Activated naive CD4-positive, alpha-beta T cell treated with anti-CD3 and anti-CD28 coated beads, Interleukin-2, amount 50 U/mL, for 24 hours (primary cell): Measurements from ENCODE around the gene ESRRA.
"Not testable (repeated sequence)": the region's sequence is repeated elsewhere in the genome, so short reads cannot be mapped to it uniquely, and the experiment has no call there.

Source experiments
- H3K27ac Mint-ChIP-seq: one replicate; pipeline ENCODE4 v1.8.0; 2021; ENCODE audit warnings: mild to moderate bottlenecking, mixed read lengths
- H3K27me3 Mint-ChIP-seq: one replicate; pipeline ENCODE4 v1.8.0; 2021; ENCODE audit warnings: mixed read lengths
- H3K36me3 Mint-ChIP-seq: one replicate; pipeline ENCODE4 v1.8.0; 2021; ENCODE audit warnings: mixed read lengths
- H3K4me1 Mint-ChIP-seq: one replicate; pipeline ENCODE4 v1.8.0; 2021; ENCODE audit warnings: mixed read lengths
- H3K4me3 Mint-ChIP-seq: one replicate; pipeline ENCODE4 v1.8.0; 2021; ENCODE audit warnings: mild to moderate bottlenecking, mixed read lengths
- H3K9me3 Mint-ChIP-seq: one replicate; pipeline ENCODE4 v1.8.0; 2021; ENCODE audit warnings: mixed read lengths

Gene ESRRA

DNA sequence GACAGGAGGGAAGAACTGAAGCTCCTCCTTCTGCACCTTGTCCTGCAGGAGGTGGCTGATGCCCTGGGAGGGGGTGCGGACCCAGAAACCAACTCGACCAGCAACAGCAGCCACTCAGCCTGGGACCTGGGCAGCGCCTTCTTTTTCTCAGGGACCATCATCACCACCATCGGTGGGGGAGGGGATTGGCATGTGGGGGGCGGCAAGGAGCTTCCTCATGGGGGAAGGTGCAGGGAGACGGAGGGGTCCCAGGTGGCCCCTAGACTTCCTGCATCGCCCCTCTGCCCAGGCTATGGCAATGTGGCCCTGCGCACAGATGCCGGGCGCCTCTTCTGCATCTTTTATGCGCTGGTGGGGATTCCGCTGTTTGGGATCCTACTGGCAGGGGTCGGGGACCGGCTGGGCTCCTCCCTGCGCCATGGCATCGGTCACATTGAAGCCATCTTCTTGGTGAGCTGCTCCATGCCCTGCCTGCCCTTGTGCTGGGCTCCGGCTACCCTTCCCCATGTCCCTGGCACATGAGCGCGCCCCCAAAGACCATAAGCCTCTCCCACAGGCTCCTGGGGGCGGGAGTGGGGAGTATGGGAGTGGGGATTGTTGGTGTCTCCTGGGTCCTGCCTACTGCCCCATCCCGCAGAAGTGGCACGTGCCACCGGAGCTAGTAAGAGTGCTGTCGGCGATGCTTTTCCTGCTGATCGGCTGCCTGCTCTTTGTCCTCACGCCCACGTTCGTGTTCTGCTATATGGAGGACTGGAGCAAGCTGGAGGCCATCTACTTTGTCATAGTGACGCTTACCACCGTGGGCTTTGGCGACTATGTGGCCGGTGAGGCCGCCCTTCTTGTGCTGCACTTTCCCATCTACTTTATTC is 8.3 kb upstream of the ESRRA start:
- H3K27me3 Mint-ChIP-seq: peaks cover 43% of the 10 kb centered on the region
- H3K27ac Mint-ChIP-seq: no peak overlapping the region

GRCh38 chr11:64297699-64298358 is 7.5 kb upstream of the ESRRA start:
- H3K4me3 Mint-ChIP-seq: no peak overlapping the region

More for the DNA sequence above, 8.3 kb upstream of the ESRRA start:
- Mint-ChIP-seq H3K9me3 (no peaks in the 10 kb centered on the region), H3K4me1 (peaks cover 17% of the 10 kb centered on the region), H3K36me3 (no peaks in the 10 kb centered on the region), H3K4me3 (no peak overlapping the region)

GRCh38 chr11:64298966-64299846 is 6.1 kb upstream of the ESRRA start:
- no peak overlapping the region for H3K27ac Mint-ChIP-seq
- H3K27me3 Mint-ChIP-seq: peaks cover 33% of the 10 kb centered on the region
- H3K9me3 Mint-ChIP-seq: no peaks in the 10 kb centered on the region
- no peaks in the 10 kb centered on the region for H3K36me3 Mint-ChIP-seq
- H3K4me1 Mint-ChIP-seq: peaks cover 21% of the 10 kb centered on the region
- peak overlapping the region; percentile 31 for H3K4me3 Mint-ChIP-seq

More at GRCh38 chr11:64297699-64298358, 7.5 kb upstream of the ESRRA start:
- H3K4me1 Mint-ChIP-seq: peaks cover 17% of the 10 kb centered on the region
- no peaks in the 10 kb centered on the region for H3K36me3 Mint-ChIP-seq
- H3K27ac Mint-ChIP-seq: no peak overlapping the region
- peaks cover 41% of the 10 kb centered on the region for H3K27me3 Mint-ChIP-seq
- no peaks in the 10 kb centered on the region for H3K9me3 Mint-ChIP-seq

GRCh38 chr11:64299847-64300648 is 5.3 kb upstream of the ESRRA start, which contains the start of gene CATSPERZ:
CATSPERZ (plus strand) TSS chr11:64300358; CDS start chr11:64300411, 53 bp downstream.
- H3K9me3 Mint-ChIP-seq: no peaks in the 10 kb centered on the region
- H3K27ac Mint-ChIP-seq: no peak within 1 kb of the TSS
- peaks cover 24% of the 10 kb centered on the region for H3K4me1 Mint-ChIP-seq
- H3K36me3 Mint-ChIP-seq: no peaks in the 10 kb centered on the region
- H3K27me3 Mint-ChIP-seq: peaks cover 31% of the 10 kb centered on the region
- H3K4me3 Mint-ChIP-seq: peak within 1 kb of the TSS; percentile 74

DNA sequence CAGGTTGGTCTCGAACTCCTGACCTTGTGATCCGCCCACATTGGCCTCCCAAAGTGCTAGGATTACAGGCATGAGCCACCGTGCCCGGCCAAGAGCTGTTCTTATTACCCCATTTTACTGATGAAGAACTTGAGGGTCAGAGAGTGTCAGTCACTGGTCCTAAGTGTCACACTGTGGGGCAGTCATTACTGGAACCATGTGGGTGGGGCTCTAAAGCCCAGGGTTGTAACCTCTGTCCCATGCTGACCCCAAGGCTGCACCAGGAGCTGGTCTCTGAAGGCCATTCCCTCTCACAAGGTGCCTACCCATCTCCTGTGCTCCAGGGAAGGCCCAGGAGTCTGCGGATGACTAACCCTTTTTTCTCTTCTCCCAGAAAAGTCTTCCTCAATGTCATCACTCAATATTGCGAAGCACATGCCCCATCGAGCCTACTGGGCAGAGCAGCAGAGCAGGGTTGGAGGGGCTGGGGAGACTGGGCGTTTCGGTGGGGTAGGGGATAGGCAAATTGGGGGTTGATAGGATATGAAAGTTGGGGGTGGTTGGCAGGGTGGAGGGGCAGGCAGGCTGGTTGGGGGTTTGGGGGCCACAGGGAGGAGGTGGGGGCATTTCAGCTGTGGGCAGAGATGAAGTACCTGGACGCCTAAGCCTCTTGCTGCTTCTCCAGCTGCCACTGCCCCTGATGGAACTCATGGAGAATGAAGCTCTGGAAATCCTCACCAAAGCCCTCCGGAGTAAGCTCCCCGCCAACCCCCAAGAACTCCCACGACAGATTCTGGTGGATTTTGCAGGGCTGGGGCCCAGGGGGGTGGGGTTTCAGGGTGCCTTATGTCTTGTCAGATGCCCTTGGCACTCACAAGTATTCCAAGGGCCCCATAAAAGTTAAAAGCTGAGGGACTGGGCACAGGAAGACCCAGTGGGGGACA is 2.0 kb upstream of the ESRRA start:
- H3K27me3 Mint-ChIP-seq: peaks cover 11% of the 10 kb centered on the region
- peaks cover 5% of the 10 kb centered on the region for H3K36me3 Mint-ChIP-seq
- H3K27ac Mint-ChIP-seq: peak overlapping the region; percentile 30
- peaks cover 31% of the 10 kb centered on the region for H3K4me1 Mint-ChIP-seq
- no peaks in the 10 kb centered on the region for H3K9me3 Mint-ChIP-seq
- peak overlapping the region; percentile 91 for H3K4me3 Mint-ChIP-seq

DNA sequence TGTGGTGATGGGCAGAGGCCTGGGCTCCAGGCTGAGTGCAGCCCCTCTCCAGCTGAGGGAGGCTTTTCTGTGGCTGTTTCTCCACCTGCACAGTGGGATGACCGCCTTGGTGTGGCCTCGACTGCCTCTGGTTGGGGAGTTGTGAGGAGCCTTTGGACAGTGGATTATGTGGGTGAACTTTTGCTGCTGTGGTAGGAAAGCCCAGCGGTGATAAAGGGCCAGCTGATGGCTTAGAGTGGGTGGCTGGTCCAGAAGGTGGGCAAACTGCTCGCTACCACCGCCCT is 1.4 kb upstream of the ESRRA start:
- H3K9me3 Mint-ChIP-seq: no peaks in the 10 kb centered on the region
- H3K36me3 Mint-ChIP-seq: peaks cover 5% of the 10 kb centered on the region
- H3K4me3 Mint-ChIP-seq: peak overlapping the region; percentile 91
- peaks cover 31% of the 10 kb centered on the region for H3K4me1 Mint-ChIP-seq
- no peak overlapping the region for H3K27ac Mint-ChIP-seq
- peaks cover 10% of the 10 kb centered on the region for H3K27me3 Mint-ChIP-seq

- H3K4me1 Mint-ChIP-seq: peaks cover 31% of the 10 kb centered on the region
- peak overlapping the region; percentile 91 for H3K4me3 Mint-ChIP-seq
- no peaks in the 10 kb centered on the region for H3K9me3 Mint-ChIP-seq
- H3K36me3 Mint-ChIP-seq: peaks cover 5% of the 10 kb centered on the region
- H3K27me3 Mint-ChIP-seq: peaks cover 10% of the 10 kb centered on the region
- H3K27ac Mint-ChIP-seq: peak overlapping the region; percentile 94
Observed at GRCh38 chr11:64304316-64305072, 830 bp upstream of the ESRRA start.

GRCh38 chr11:64305691-64306562 is 603 bp downstream of the ESRRA start:
- H3K9me3 Mint-ChIP-seq: no peaks in the 10 kb centered on the region
- peak overlapping the region; percentile 98 for H3K4me3 Mint-ChIP-seq
- peak overlapping the region; percentile 94 for H3K27ac Mint-ChIP-seq
- peaks cover 5% of the 10 kb centered on the region for H3K36me3 Mint-ChIP-seq
- peaks cover 24% of the 10 kb centered on the region for H3K4me1 Mint-ChIP-seq
- peaks cover under 1% of the 10 kb centered on the region for H3K27me3 Mint-ChIP-seq

- H3K27ac Mint-ChIP-seq: peak overlapping the region; percentile 94
- peak overlapping the region; percentile 98 for H3K4me3 Mint-ChIP-seq
- no peaks in the 10 kb centered on the region for H3K9me3 Mint-ChIP-seq
- H3K36me3 Mint-ChIP-seq: peaks cover 5% of the 10 kb centered on the region
- peaks cover 24% of the 10 kb centered on the region for H3K4me1 Mint-ChIP-seq
- no peaks in the 10 kb centered on the region for H3K27me3 Mint-ChIP-seq
Observed at GRCh38 chr11:64306563-64306875, 1.2 kb downstream of the ESRRA start.

DNA sequence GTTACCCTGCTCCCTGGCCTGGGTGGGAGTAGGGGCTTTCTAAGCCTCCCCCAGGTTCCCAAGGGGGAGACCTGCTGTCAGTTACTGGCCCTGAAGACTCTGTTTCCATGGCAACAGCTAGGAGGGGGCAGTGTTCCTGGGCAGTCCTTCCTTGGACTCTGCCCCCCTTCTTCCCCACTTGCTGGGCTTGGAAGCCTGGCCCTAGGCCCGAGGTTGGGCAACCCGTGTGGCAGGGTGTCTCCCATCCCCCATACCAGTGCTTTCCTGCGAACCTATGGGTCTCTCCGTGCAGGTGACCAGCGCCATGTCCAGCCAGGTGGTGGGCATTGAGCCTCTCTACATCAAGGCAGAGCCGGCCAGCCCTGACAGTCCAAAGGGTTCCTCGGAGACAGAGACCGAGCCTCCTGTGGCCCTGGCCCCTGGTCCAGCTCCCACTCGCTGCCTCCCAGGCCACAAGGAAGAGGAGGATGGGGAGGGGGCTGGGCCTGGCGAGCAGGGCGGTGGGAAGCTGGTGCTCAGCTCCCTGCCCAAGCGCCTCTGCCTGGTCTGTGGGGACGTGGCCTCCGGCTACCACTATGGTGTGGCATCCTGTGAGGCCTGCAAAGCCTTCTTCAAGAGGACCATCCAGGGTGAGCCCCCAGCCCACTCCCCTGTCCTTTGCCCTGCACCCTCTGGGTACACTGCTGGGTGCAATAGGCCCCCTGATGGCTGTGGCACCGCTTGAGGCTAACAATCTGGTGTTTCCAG is 1.7 kb downstream of the ESRRA start:
- H3K27me3 Mint-ChIP-seq: no peaks in the 10 kb centered on the region
- peaks cover 5% of the 10 kb centered on the region for H3K36me3 Mint-ChIP-seq
- H3K27ac Mint-ChIP-seq: no peak overlapping the region
- H3K4me3 Mint-ChIP-seq: peak overlapping the region; percentile 98
- H3K4me1 Mint-ChIP-seq: peaks cover 24% of the 10 kb centered on the region
- H3K9me3 Mint-ChIP-seq: no peaks in the 10 kb centered on the region

GRCh38 chr11:64307795-64308194 is 2.5 kb downstream of the ESRRA start:
- peak overlapping the region; percentile 45 for H3K4me3 Mint-ChIP-seq
- not testable (repeated sequence) for H3K27me3 Mint-ChIP-seq, H3K36me3 Mint-ChIP-seq, H3K9me3 Mint-ChIP-seq, H3K27ac Mint-ChIP-seq
- H3K4me1 Mint-ChIP-seq: peaks cover 28% of the 10 kb centered on the region

DNA sequence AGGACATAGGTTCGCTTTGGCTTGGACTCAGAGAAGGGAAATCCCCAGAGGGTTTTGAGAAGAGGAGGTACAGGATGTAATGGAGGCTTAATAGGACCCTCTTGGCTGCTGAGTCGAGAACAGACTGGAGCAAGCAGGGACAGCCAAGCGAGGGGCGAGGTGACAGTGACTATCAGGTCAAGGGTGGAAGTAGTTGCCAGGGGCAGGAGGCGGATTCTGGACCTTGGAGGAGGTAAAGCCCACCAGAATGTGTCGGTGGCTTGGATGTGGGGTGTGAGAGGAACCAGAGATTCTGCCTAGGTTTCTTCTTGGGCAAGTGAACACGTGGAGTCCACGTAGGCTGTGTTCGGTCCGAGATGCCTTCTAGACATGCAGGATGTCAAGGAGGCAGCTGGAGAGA is 7.6 kb downstream of the ESRRA start:
- Mint-ChIP-seq H3K4me1 (peaks cover 18% of the 10 kb centered on the region), H3K27me3 (no peaks in the 10 kb centered on the region), H3K4me3 (no peak overlapping the region), H3K27ac (peak overlapping the region; percentile 82), H3K9me3 (no peaks in the 10 kb centered on the region), H3K36me3 (peaks cover 9% of the 10 kb centered on the region)
